B cell (primary cell): ENCODE measurements around the gene EDARADD. TPM values are rescaled to one million over a fixed set of nuclear protein-coding genes. Genes with fewer than 3 reads are reported as not detected.

Experiments used
- ATAC-seq: fragments of 200-7000 bp; cut with Tn5 transposase; one replicate; pipeline ENCODE4 v1.10.0; 2021; ENCODE audit warnings: low read depth, mild to moderate bottlenecking, moderate number of reproducible peaks, moderate library complexity
- CTCF ChIA-PET: fragments of 350-600 bp; sonication (Branson Sonifier 250); formaldehyde crosslinking; loops from one replicate; lab custom pipeline; 2021; ENCODE audit warnings: antibody characterized with exemption, inconsistent platforms; lab: Charles Lee
- POLR2A ChIA-PET: fragments of 350-600 bp; sonication (Branson Sonifier 250); formaldehyde crosslinking; loops from one replicate; lab custom pipeline; 2021; ENCODE audit warnings: antibody characterized with exemption; lab: Charles Lee
- DNase-seq: peaks from one replicate; pipeline ENCODE4 v3.0.0; 2013
- H2AFZ ChIP-seq: 2 replicates; pipeline ENCODE4 v1.6.1; 2012; ENCODE audit warnings: mild to moderate bottlenecking, low read depth, low read length; ENCODE audit not compliant: insufficient read depth, poor library complexity, severe bottlenecking
- H3K27ac ChIP-seq, 2 donors: 1 replicate in 1 of 2; 2 replicates in 1 of 2; pipeline ENCODE4 v1.5.1; 2012 to 2013; ENCODE audit warnings: low read length in 2 of 2, mild to moderate bottlenecking in 2 of 2, moderate library complexity in 1 of 2
- H3K27me3 ChIP-seq, 4 experiments: fragments of 200-600 bp in 1 of 4; sonication (generic) in 1 of 4; replicated peaks in 1 of 4; 1 replicate in 2 of 4; 2 replicates in 2 of 4; pipeline versions ENCODE4 v1.6.1 to v1.7.0; 2013 to 2016; ENCODE audit warnings: low read length in 3 of 4, mild to moderate bottlenecking in 2 of 4, mixed read lengths in 1 of 4, moderate library complexity in 1 of 4; ENCODE audit not compliant: insufficient read depth in 4 of 4, control insufficient read depth in 3 of 4; ENCODE audit errors: control extremely low read depth in 1 of 4
- H3K36me3 ChIP-seq, 2 experiments: replicated peaks in 1 of 2; 1 replicate in 1 of 2; 2 replicates in 1 of 2; pipeline versions ENCODE4 v1.6.1 to v1.7.1; 2013; ENCODE audit warnings: low read length in 1 of 2; ENCODE audit not compliant: insufficient read depth in 2 of 2, control insufficient read depth in 1 of 2; ENCODE audit errors: control extremely low read depth in 1 of 2, extremely low read depth in 1 of 2
- H3K4me1 ChIP-seq, 2 donors: fragments of 200-600 bp in 1 of 2; sonication (generic) in 1 of 2; 1 replicate in 1 of 2; 2 replicates in 1 of 2; pipeline versions ENCODE4 v1.5.1 to v1.6.1; 2013 to 2017; ENCODE audit warnings: low read length in 2 of 2; ENCODE audit not compliant: control insufficient read depth in 2 of 2, insufficient read depth in 2 of 2
- H3K4me2 ChIP-seq: replicated peaks from 2 replicates; pipeline ENCODE3; 2012; ENCODE audit warnings: mild to moderate bottlenecking, low read depth, low read length; ENCODE audit not compliant: poor library complexity, severe bottlenecking
- H3K4me3 ChIP-seq, 5 experiments: fragments of 200-600 bp in 1 of 5; sonication (generic) in 1 of 5; 1 replicate in 3 of 5; 2 replicates in 2 of 5; pipeline versions ENCODE4 v1.5.1 to v1.7.0; 2011 to 2016; ENCODE audit warnings: low read length in 4 of 5, mild to moderate bottlenecking in 4 of 5, low read depth in 2 of 5, control low read depth in 1 of 5, moderate library complexity in 1 of 5; ENCODE audit not compliant: insufficient read depth in 1 of 5; ENCODE audit errors: control extremely low read depth in 1 of 5, extremely low read depth in 1 of 5
- H3K79me2 ChIP-seq: fragments of 200-600 bp; sonication (generic); one replicate; pipeline ENCODE4 v1.6.0; 2016; ENCODE audit warnings: low read length; ENCODE audit not compliant: control insufficient read depth, insufficient read depth
- H3K9ac ChIP-seq: fragments of 200-600 bp; sonication (generic); 2 replicates; pipeline ENCODE4 v1.6.1; 2017; ENCODE audit warnings: mild to moderate bottlenecking, low read length, moderate library complexity
- H3K9me3 ChIP-seq, 3 donors: one replicate each; pipeline versions ENCODE4 v1.6.1 to v1.7.1; 2013; ENCODE audit warnings: low read length in 2 of 3; ENCODE audit not compliant: control insufficient read depth in 2 of 3, insufficient read depth in 1 of 3; ENCODE audit errors: control extremely low read depth in 1 of 3
- H4K20me1 ChIP-seq: 2 replicates; pipeline ENCODE4 v1.6.0; 2012; ENCODE audit warnings: mild to moderate bottlenecking, low read length; ENCODE audit not compliant: insufficient read depth, control insufficient read depth, poor library complexity, severe bottlenecking
- H3K27ac Mint-ChIP-seq: one replicate; pipeline ENCODE4 v1.8.0; 2021; ENCODE audit warnings: mixed read lengths
- H3K27me3 Mint-ChIP-seq: one replicate; pipeline ENCODE4 v1.8.0; 2021; ENCODE audit warnings: mixed read lengths
- H3K4me1 Mint-ChIP-seq: one replicate; pipeline ENCODE4 v1.8.0; 2021; ENCODE audit warnings: mixed read lengths
- H3K4me3 Mint-ChIP-seq: one replicate; pipeline ENCODE4 v1.8.0; 2021; ENCODE audit warnings: mixed read lengths
- H3K9me3 Mint-ChIP-seq: one replicate; pipeline ENCODE4 v1.8.0; 2022; ENCODE audit warnings: mixed read lengths; ENCODE audit not compliant: insufficient read depth
- EZH2 ChIP-seq: IDR thresholded peaks from 2 replicates; pipeline ENCODE4 v1.6.1; 2012; ENCODE audit warnings: borderline replicate concordance, low read depth, mild to moderate bottlenecking, moderate library complexity, low read length; ENCODE audit not compliant: insufficient read depth, poor library complexity, severe bottlenecking
- WGBS: methylation state at CpG from one replicate; pipeline ENCODE4 v1.1.5; 2013; ENCODE audit warnings: missing lambda C conversion rate; ENCODE audit not compliant: insufficient coverage; 5-methylcytosine and 5-hydroxymethylcytosine counted together
- intact Hi-C: fragments of 100-400 bp; cut with micrococcal nuclease; formaldehyde crosslinking; loops from one replicate; pipeline ENCODE4 v1.10.0; 2022
- polyA plus RNA-seq: library from polyadenylated mRNA; depleted of rRNA; stranded (reverse); fragments of >200 nt; gene quantifications from 2 replicates; pipeline ENCODE4 v1.2.3, GENCODE V29; 2012
- total RNA-seq, 2 donors: library from RNA; stranded (reverse); fragments of 120-200 nt in 1 of 2; gene quantifications; 1 replicate in 1 of 2; 2 replicates in 1 of 2; pipeline versions ENCODE4 v1.2.3 to v1.2.4, GENCODE V29; 2013 to 2022
- TF ChIP-seq, protein P1 (sequence below): fragments of 200-600 bp; IDR thresholded peaks from one replicate; pipeline ENCODE4 v1.8.0; 2022; ENCODE audit warnings: antibody characterized with exemption, mild to moderate bottlenecking

EDARADD gene
- total and polyA plus RNA-seq, 2 donors (not counting 1 experiment from before 2014, with no cell fraction given), result 0.15 TPM; not detected in 1

DNA sequence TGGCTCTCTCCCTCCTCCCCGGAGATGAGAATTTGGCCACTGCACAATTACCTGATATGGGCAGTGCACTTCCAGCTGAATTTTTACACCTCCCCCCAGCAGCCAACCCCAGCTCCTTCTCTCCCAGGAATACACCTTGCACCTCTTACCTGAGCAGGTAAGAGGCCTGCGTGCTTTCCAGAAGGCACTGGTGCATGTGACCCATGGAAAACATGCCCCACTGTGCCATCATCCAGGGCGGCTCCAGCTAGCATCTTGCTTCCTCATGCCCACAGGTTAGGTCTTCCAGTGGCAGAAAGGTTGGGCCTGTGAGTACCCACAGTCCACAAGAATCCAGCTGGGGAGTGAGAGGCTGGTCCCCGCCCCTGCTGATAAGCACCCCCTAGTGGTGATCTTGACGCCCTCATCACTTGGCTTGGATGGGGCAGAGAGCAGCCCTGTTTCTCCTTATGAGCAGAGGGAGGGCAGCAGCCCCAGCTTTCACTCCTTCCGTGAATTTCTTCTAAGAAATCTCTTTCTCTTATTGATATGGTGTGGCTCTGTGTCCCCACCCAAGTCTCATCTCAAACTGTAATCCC, 57.8 kb downstream of the EDARADD start:
- Histone ChIP-seq H3K36me3 (no peaks in the 10 kb centered on the region), H3K4me2 (no peak overlapping the region), H3K4me1 (no peaks in the 10 kb centered on the region), H4K20me1 (no peaks in the 10 kb centered on the region), H2AFZ (no peak overlapping the region), H3K9me3 (no peaks in the 10 kb centered on the region), H3K9ac (no peak overlapping the region), H3K79me2 (no peaks in the 10 kb centered on the region), H3K27ac (no peak overlapping the region), H3K4me3 (no peak overlapping the region), H3K27me3 (peaks cover 0 to 3% (median 1%) of the 10 kb centered on the region in 4 experiments)
- TF ChIP-seq, protein P1, sequence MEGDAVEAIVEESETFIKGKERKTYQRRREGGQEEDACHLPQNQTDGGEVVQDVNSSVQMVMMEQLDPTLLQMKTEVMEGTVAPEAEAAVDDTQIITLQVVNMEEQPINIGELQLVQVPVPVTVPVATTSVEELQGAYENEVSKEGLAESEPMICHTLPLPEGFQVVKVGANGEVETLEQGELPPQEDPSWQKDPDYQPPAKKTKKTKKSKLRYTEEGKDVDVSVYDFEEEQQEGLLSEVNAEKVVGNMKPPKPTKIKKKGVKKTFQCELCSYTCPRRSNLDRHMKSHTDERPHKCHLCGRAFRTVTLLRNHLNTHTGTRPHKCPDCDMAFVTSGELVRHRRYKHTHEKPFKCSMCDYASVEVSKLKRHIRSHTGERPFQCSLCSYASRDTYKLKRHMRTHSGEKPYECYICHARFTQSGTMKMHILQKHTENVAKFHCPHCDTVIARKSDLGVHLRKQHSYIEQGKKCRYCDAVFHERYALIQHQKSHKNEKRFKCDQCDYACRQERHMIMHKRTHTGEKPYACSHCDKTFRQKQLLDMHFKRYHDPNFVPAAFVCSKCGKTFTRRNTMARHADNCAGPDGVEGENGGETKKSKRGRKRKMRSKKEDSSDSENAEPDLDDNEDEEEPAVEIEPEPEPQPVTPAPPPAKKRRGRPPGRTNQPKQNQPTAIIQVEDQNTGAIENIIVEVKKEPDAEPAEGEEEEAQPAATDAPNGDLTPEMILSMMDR, result no peak
- TF ChIP-seq EZH2, result no peak
- Mint-ChIP-seq H3K9me3 (no peaks in the 10 kb centered on the region), H3K4me3 (no peak overlapping the region), H3K4me1 (no peaks in the 10 kb centered on the region), H3K27ac (no peak overlapping the region), H3K27me3 (peaks cover 7% of the 10 kb centered on the region)
- ATAC-seq, result no peak
- CTCF ChIA-PET, result interaction anchor here (1.1 kb wide), 1 partner anchor 345 kb away, joined by 3 read pairs; no protein-coding TSS in a partner anchor
- DNase-seq, result peak; percentile 19
- 83% methylated on average over 5 of the region's 6 CpGs for WGBS
- intact Hi-C loops, result no loop called here
- POLR2A ChIA-PET, result no interaction called here

DNA sequence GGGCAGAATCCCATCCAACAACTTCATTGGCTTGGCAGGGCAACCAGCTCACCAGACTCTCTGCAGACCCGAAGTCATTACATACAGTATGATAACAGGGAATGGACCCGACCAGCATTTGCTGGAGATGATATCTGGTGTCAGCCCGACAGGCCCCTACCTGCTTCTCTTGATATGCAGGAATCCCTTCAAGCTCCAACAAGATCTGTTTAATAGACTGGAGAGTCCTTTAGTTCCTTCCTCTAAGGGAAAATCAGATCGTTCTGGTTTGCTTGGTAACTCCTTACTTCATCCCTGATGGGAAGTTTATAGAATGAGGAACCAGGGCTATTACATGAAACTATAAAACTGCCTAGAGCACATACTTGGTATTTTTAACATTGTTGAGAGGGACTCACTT, 61.2 kb downstream of the EDARADD start:
- H3K4me3 ChIP-seq, result no peak overlapping the region
- DNase-seq (no peak), ATAC-seq (no peak)
- H3K27me3 Mint-ChIP-seq, result peaks cover 24% of the 10 kb centered on the region
- no peaks in the 10 kb centered on the region for H3K79me2 ChIP-seq
- H3K4me1 Mint-ChIP-seq, result no peaks in the 10 kb centered on the region
- no peaks in the 10 kb centered on the region for H3K9me3 Mint-ChIP-seq
- H4K20me1 ChIP-seq, result no peaks in the 10 kb centered on the region
- CTCF ChIA-PET, result no interaction called here
- peaks cover 0 to 3% (median 0%) of the 10 kb centered on the region in 4 experiments for H3K27me3 ChIP-seq
- no peak overlapping the region for H3K4me2 ChIP-seq
- H3K4me3 Mint-ChIP-seq, result no peak overlapping the region
- H3K9ac ChIP-seq, result no peak overlapping the region
- no peaks in the 10 kb centered on the region for H3K36me3 ChIP-seq
- no peak overlapping the region for H2AFZ ChIP-seq
- TF ChIP-seq, protein P1, result no peak
- no peak for TF ChIP-seq EZH2
- 83% methylated on average over 1 of the region's 4 CpGs for WGBS
- H3K27ac ChIP-seq, result no peak overlapping the region
- POLR2A ChIA-PET, result no interaction called here
- H3K4me1 ChIP-seq, result no peaks in the 10 kb centered on the region
- intact Hi-C loops, result no loop called here
- no peaks in the 10 kb centered on the region for H3K9me3 ChIP-seq
- no peak overlapping the region for H3K27ac Mint-ChIP-seq
